Activated T-cell treated with anti-CD3 and anti-CD28 coated beads, Interleukin-2, amount 50 U/mL, for 48 hours (primary cell): ENCODE results near the gene SERTAD3.
"Not testable (repeated sequence)": the region's sequence is repeated elsewhere in the genome, so short reads cannot be mapped to it uniquely, and the experiment has no call there.

Experiments used
- DNase-seq, 2 experiments: peaks; one replicate each; pipeline ENCODE4 v3.0.0-alpha.2; 2020

SERTAD3 gene

GRCh38 chr19:40457953-40458596 is 13.9 kb upstream of the SERTAD3 start:
- no peak for DNase-seq

GRCh38 chr19:40457048-40457447 is 12.9 kb upstream of the SERTAD3 start:
- DNase-seq: no peak

DNA sequence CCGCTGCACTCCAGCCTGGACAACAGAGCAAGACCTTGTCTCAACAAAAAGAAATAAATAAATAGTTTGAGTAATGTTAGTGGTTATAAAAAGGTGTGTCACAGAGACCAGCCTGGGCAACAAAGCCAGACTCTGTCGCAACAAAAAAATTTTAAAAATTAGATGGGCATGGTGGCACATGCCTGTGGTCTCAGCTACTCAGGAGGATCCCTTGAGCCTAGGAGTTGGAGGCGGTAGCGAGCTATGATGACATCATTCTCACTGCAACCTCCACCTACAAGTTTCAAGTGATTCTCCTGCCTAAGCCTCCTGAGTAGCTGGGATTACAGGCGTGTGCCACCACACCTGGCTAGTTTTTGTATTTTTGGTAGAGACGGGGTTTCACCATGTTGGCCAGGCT is 9.8 kb upstream of the SERTAD3 start:
- not testable (repeated sequence) for DNase-seq

GRCh38 chr19:40453151-40453735 is 9.1 kb upstream of the SERTAD3 start:
- DNase-seq: no peak

GRCh38 chr19:40452016-40452415 is 7.9 kb upstream of the SERTAD3 start:
- no peak for DNase-seq

GRCh38 chr19:40450664-40451063 is 6.5 kb upstream of the SERTAD3 start:
- DNase-seq: no peak

DNA sequence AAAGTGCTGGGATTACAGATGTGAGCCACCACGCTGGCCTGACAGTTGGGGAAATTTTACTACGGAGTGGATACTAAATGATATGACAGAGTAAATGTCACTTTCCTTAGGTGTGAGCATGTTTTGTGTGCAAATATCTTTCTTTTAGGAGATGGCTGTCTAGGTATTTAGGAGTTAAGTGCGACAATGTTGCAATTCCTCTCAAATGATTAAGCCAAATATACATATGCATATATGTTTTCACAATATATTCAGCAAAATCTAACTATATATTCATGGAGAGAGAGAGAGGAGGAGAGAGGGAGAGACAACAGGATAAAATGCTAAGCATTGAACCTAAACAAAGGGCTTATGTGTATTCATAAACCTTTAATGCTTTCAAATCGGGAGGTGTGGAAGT is 5.4 kb upstream of the SERTAD3 start:
- no peak for DNase-seq

GRCh38 chr19:40446263-40446784 is 2.2 kb upstream of the SERTAD3 start:
- DNase-seq: no peak

GRCh38 chr19:40445780-40446262 is 1.7 kb upstream of the SERTAD3 start:
- DNase-seq: no peak

- DNase-seq: no peak
Measured at GRCh38 chr19:40444825-40445312, 734 bp upstream of the SERTAD3 start.

DNA sequence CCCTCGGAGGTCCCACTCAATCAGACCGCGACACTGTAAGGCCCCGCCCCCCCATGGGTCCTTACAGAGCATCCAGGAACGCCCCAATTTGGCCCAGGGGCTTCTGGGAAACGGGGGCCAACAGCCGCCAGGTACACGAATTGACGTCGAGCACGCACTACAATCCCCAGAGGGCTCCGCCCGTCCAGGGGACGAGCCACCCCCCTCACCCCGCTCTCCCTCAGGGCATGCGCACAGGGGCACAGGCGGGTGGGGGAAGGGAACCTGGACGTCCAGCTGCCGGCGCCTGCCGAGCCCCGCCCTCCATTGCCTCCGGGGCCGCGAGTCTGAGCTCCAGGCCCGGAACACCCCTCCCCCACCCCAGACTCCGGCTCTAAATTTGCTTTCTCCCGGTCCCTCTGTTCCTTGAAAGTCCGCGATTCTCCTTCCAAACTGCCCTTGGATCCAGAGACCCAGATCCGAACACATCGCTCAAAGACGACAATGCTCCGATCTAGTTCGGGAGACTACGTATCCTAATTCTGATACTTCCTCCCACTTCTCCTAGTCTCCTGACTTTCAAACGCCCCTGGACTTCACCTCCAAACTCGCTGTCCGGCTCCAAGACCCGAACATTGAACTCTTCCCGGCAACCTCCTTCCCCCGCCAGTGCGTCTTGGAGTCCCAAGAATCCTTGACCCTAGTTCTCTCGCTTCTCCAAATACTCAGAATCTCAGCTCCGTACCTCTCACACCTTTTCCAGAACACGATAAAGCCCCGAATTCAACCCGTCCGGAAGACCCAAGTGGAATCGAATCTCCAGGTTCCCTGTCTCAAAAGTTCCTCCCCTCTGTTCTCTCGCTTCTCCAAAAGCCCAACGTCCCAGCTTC is 770 bp downstream of the SERTAD3 start:
- DNase-seq: peak; percentile 99

- DNase-seq: no peak
Measured at GRCh38 chr19:40442328-40443130, 1.6 kb downstream of the SERTAD3 start.

- DNase-seq: no peak
Measured at GRCh38 chr19:40441719-40442253, 2.3 kb downstream of the SERTAD3 start.

DNA sequence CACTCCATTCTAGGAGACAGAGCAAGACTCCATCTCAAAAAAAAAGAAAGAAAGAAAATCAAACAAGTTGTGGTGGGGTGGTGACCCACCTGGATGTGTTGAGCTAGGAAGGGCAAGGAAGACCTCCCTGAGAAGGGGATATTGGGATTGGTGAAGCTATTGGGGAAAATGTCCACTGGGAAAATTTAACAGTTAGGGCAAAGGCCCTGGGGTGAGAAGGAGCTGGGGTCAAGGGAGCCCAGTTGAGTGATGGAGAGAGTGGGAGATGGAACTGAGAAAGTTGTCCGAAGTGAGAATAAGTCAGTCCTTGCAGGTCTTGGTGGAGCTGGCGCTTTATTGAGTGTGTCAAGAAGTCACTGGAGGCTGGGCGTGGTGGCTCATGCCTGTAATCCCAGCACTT is 5.9 kb downstream of the SERTAD3 start:
- DNase-seq: no peak

- DNase-seq: peak; percentile 59 to 69
Measured at GRCh38 chr19:40433391-40434216, 10.5 kb downstream of the SERTAD3 start.

DNA sequence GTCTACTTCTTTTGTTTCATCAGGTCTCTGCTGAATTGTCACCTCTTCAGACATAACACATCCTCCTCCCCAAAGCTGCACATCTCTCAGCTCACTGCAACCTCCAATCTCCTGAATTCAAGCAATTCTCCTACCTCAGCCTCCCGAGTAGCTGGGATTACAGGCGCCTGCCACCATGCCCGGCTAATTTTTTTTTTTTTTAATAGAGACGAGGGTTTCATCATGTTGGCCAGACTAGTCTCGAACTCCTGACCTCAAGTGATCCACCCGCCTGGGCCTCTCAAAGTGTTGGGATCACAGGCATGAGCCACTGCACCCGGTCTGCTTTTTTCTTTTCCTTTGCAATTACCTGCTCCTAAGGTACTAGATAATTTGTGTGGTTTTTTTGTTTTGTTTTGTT is 11.4 kb downstream of the SERTAD3 start:
- not testable (repeated sequence) for DNase-seq

DNA sequence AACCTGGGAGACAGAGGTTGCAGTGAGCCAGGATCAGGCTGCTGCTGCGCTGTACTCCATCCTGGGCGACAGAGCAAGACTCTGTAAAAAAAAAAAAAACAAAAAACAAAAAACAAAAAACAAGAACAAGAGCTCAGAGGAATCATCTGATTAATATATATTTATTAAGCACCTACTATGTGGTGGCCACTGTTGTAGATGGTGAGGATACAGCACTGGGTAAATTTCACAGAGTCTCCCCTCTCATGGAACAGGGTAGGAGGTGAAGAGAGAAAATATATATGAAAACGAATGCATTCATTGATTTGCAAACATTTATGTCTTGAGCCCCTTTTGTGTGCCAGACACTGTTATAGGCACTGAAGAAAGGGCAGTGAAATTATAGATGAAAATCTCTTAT is 12.4 kb downstream of the SERTAD3 start:
- no peak for DNase-seq

DNA sequence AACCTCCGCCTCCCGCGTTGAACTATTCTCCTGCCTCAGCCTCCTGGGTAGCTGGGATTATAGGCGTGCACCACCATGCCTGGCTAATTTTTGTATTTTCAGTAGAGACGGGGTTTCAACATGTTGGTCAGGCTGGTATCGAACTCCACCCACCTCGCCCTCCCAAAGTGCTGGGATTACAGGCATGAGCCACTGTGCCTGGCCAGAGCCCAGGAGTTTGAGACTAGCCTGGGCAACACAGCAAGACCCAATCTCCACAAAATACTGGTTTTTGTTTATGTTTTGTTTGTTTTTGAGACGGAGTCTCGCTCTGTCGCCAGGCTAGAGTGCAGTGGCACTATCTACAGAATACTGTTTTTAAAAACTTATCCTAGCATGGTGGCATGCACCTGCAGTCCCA is 13.9 kb downstream of the SERTAD3 start:
- not testable (repeated sequence) for DNase-seq

- DNase-seq: not testable (repeated sequence)
Measured at GRCh38 chr19:40428197-40428596, 15.9 kb downstream of the SERTAD3 start.

DNA sequence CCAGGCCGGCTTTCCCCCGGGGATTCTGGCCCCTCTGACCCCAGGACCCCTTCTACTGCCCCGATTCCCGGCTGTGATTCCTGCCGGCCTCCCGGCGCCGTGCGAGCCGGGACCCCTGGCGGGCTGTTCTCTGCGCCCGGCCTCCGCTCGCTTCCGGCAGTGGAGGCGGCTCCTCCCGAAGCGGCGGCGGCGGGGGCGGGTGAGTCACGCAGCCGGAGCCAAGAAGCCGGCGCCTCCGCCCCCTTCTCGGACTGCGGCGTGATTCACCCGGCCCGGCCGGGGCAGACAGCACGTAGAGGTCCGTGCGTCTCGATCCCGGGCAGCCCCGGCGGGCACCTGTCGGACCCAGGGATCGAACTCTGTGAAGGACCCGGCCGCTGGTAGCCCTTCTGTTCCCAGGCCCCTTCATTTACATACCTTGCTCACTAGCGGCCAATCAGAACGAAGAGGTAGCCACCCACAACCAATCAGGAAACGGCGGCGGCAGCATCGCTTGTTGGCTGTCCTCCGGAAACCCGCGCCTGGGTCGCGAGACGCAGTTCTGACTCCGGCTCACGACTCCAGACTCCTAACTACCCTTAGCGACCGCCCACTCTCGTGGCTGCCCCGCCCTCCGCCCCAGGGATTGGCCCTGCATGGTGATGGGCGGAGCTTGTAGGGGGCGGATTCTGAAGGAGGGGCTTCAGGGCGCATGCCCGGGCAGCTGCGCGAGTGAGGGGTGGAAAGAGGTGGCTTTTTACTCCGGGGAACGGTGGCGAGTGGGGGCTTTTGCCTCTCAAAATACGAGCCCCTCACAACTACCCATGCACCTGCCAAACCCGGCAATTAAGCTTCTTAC is 18.5 kb downstream of the SERTAD3 start, which contains the start of gene SERTAD1:
Gene SERTAD1 (minus strand): TSS at position 543 of the 838 bp plus-strand sequence. CDS start 2,446 bp downstream, outside the sequence.
- peak; percentile 100 for DNase-seq
